ENCODE results near the gene SERPINA5.
"Not testable (repeated sequence)": the region's sequence is repeated elsewhere in the genome, so short reads cannot be mapped to it uniquely, and the experiment has no call there.

Gene SERPINA5

DNA sequence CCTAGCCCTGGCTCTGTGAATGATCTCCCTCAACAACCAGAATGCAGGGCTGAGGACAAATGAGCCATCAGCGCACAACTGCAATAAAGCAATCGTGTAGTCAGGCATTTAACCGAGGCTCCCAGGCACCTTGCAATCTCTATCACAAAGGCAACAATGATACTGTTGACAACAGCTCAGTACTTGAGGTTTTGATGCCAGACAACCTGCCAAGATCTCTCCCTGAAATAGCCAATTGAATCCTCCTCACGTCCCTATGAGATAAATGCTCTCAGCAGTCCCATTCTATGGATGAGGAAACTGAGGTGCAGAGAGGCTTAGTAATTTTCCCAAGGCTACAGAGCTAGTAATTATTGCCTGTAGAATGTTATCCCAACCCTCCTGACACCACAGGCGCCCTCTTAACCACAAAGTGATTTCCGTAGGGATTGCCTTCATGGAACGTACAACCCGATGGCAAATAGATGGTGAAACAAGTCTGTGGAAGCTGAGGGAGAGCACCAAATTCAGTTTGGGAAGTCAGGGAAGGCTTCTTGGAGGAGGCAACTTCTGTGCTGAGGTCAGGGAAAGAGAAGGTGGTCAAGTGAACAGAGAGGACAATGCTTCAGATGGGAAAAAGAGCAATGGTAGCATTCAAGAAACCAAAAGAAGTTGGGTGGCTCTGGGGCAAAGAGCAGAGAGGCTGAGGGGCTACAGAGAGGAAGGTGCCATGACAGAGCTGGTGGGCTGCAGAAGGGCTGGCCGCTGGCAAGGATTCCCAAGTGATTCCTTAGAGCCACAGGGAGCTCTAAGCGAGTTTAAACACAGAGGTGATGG lies 43.5 kb downstream of the SERPINA5 start:
- DNase-seq, result no peak

DNA sequence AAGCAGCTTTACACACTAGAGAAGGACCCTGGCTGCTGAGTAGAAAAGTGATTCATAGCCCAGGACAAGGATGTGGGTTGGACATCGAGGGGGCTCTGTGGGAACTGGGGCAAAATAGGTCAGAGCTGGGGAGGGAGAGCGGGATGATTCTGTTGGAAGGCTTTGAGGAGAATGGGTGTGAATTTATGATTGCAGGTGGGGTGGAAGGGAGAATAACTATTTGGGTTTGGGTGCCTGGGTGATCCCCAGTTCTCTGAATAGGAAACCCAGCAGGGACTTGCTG lies 44.1 kb downstream of the SERPINA5 start:
- DNase-seq, result no peak

DNA sequence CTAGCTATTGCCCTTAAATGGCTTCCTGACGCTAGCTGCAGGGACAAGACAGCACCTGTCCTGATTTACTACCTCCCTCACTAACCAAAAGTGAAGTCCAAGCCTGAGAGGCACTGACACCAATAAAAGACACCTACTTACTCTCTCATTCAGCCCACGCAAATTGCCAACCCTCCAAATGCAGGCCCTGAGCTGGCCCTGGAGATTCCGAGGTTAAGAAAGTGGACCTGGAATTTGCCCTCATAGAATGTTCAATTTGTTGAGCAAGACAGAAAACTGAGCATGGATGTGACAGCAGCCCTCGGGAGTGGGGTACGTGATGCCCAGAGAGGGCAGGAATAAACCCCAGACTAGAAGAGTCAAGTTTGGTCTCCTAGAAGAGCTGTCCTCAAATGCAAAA lies 47.4 kb downstream of the SERPINA5 start:
- DNase-seq, result no peak

DNA sequence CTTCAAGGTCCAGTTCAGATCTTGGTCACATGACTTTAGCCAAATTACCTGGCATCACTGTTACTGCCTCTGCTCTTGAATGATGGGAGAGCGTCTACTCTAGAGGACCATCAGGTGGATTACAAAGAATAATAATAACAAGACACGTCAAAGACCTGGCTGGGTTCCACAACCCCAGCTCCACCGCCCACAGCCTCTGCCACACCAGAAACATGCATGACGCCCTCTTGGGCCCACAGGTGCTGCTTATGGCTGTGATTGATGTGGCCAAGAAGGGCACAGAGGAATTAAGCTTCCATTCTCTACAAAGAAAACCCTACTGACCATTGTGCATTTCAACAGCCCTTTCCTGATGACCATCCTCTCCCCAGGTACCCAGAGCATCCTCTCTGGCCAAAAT lies 49.2 kb downstream of the SERPINA5 start:
- no peak for DNase-seq

DNA sequence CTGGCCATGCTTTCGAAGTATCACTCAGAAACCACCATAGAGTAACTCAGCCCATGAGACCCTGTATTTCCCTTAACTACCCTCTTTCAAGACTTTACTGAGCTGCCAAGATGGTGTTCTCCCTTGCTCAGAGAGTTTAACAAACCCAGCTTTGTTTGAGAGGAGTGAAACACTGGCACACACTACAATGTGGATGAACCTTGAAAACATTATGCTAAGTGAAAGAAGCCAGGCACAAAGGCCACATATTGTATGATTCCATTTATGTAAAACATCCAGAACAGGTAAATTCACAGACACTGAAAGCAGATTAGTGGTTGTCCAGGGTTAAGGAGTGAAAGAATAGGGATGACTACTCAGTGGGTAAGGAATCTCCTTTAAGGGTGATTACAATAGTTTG lies 49.8 kb downstream of the SERPINA5 start:
- no peak for DNase-seq

DNA sequence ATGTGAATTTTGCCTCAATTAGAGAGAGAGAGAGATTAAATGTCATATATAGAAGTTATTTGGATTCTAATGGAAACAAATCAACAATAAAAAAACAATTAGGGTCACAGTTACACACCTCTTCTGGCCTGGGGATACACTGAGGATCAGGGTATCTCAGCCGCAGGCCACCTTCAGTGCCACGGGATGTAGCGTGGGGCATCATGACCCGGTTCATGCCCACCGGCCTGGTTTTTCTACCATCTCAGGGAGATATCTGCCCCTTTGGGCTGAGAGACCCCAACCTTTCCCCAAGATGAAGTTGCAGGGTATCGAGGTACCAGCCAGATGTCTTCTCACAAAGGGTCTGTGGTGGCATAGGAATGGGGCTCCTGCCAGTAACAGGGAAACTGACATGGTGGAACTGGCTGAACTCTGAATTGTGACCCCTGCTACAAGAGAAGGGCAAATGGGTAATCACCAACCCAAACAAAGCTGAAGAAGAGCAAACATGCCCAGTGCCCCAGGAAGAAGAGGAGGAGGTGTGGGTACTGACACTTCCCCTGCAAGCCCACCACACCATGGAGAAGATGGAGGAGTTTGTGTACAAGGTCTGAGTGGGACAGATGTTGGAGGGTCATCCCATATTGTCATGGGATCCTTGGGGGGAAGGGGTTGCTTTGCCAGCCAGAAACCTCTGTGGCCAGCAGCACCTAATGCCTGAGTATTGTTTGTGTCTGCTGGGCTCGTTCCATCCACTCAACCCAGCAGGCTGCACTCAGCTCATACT lies 50.5 kb downstream of the SERPINA5 start:
- DNase-seq, result no peak

DNA sequence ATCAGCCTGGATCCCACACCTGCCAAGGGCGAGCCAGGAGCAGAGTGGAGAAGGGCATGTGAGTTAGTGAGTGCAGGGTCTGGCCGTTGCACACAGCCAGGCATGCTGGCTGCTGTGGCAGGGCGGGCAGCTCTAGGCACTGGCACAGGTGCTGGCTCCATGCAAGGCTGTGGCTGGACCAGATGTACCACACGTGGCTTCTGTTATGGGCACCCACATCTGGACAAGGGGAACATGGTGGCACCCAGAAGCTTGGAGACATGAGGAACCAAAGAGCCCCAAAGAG lies 51.0 kb downstream of the SERPINA5 start:
- DNase-seq, result no peak

DNA sequence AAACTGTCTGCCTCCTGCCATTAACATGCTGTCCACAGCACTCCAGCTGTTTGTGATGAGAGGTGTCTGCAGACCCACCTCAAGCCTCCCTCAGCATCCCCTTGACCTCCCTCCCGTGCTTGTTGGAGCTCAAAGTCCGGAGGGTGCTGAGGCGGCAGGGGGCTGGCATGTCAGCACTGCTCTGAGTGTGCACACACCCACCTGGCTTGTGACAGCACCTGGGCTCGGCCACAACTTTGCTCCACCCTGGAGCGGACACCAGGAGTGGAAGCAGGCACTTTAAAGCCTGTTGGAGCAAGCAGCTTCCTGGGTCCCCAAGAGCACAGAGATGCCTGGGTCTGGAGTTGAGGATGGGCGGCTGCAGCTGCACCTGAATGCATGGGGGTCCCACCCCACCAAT lies 51.9 kb downstream of the SERPINA5 start:
- no peak for DNase-seq

DNA sequence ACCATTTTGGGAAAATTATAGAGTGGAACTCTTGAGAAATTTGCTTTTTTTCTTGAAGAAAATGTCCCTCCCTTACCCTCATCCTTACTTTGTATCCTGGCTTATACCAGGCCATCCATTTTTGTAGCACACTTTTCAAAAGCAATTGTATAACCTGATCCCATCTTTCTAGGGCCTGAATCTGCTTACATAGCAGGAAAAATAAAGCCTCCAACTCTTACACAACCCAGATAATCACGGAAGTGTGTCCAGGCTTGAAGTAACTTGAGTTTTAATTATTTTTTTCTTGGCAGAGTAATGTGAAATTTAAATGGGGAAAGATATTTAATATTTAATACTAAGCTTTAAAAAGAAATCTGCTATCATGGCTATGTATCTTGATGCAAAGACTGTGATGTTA lies 53.9 kb downstream of the SERPINA5 start:
- DNase-seq, result no peak

DNA sequence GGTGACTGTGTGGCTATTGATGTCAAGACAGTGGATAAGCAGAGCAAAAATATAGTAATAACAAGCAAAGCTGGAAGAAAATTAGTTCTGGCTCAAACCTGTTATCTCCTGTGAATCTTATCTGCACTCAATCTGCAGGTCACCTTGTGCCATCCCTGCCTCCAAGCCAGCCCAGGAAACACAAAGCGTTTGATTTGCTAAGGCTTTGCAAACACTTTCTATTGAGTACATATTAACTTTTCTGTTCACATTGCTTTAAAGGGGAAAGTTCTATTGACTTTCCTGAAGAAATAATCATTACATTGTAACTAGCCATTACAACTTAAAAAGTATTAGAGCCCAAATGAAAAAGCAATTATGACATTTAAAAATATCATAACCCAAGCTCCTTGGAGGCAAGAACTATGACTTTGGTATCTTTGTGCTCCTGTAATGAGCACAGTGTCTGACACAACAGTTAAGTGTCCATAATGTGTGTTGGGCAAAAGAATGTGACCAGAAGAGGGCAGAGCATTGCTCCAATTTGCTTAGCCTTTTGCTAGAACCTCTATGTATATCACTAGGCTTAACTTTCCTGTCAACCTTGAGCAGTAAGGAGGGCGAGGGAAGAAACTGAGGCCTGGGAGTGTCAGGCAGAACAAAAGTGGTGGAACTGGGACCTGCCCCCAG lies 55.7 kb downstream of the SERPINA5 start:
- DNase-seq, result no peak

DNA sequence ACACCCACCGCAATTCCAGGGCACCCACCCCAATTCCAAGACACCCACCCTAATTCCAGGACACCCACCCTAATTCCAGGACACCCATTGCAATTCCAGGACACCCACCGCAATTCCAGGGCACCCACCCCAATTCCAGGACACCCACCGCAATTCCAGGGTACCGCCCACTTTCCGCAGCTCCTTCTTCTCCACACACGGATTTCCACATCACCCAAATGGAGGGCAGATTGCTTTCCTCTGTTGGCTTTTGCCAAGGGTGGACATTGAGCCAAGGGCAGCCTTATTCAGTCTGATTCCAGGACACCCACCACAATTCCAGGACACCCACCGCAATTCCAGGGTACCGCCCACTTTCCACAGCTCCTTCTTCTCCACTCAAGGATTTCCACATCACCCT lies 56.6 kb downstream of the SERPINA5 start:
- not testable (repeated sequence) for DNase-seq

DNA sequence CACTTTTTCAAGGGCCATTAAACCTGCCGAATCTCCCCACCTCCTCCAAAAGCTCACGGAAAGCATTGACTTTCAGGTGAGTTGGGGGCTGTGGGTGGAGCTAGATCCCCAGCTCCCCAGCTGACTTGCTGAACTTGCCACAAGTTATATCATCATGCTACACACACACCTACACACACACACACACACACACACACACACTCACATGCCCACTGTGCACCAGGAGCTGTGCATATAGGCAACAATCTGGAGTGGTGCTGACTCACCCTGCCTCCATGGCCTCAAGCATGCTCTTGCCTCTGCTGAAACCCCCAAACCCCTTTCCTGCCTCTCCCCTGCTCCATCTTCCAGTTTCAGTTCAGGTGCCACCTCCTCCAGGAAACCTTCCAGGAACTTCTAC lies 57.1 kb downstream of the SERPINA5 start:
- DNase-seq, result no peak

DNA sequence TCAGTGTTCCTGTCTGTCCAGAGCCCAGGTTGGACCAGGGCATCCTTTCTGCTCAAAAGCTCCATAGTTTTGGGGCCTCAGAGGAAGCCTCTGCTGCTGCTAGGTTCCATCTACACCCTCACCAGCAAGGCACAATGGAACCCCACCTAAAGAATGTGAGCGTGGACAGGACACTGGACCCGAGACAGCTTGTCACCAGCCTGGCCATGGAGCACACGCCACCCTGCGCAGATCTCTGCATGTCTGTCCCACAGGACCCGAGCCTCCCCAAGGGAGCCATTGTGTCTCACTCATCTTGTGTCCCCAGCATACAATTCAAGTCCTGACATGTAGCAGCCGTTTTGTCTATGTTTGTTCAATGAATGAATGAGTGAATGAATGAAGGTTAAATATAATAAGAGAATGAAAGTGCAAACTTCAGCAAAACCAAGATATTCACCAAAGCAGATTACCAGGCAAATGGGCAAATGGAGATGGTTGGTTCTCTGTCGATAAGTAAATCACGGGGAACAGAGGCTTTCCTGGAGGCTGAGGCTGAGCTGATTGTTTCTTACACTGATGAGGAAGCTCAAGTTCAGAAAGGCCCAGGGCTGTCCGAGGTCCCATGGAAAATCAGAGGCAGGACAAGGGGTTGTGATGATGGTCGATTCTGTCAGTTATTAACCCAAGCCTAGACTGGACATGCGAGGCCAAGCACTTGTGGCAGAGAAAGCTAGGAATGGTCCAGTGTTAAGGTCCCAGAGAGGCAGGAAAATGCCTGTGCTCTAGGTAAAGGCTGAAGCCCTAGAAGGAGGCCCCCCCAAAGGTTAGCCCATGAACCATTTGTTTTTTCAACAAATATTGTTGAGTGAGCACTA lies 58.0 kb downstream of the SERPINA5 start:
- no peak for DNase-seq

DNA sequence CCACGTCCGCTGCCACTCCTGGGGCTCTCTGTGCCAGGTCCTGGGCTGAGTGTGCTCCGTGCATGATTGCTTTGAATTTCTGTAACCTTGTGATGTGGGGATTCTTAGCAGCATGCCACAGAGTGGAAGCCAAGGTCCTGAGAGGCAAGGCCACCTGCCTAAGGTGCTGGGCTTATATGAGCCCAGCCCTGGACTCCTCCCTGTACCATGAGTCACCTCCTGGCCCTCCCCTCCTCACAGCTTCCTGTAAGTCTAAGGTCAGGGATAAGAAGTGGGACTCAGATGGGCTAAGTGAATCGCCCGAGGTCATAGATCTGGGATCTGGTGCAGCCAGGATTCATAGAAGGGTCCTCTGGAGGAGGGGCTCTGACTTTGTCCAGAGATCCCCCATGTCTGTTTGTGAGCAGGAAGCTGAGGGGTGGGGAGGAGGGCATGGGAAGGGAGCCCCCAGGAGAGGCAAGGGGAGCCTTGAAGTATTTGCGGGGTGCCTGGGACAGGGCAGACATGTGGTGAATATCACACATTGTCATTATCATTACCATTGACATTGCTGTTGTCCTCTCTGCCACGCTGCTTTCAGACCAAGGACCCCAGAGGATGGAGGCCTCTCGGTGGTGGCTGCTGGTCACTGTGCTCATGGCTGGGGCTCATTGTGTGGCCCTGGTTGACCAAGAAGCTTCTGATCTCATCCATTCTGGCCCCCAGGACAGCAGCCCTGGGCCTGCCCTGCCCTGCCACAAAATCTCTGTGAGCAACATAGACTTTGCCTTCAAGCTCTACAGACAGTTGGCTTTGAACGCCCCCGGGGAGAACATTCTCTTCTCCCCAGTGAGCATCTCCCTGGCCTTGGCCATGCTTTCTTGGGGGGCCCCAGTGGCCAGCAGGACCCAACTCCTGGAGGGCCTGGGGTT lies 59.8 kb downstream of the SERPINA5 start:
- no peak for DNase-seq

DNA sequence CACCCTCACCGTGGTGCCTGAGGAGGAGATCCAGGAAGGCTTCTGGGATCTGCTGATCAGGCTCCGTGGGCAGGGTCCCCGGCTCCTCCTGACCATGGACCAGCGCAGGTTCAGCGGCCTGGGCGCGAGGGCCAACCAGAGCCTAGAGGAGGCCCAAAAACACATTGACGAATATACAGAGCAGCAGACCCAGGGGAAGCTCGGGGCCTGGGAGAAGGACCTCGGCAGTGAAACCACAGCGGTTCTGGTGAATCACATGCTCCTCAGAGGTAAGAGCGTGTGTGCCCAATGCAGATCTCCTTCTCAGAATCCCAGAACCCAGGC lies 60.4 kb downstream of the SERPINA5 start:
- DNase-seq, result no peak

All from CD4-positive, alpha-beta T cell treated with Interleukin-12 subunit alpha and Interleukin-12 subunit beta, for 1 hour (primary cell).